Ovary (tissue), 3 donors: ENCODE data around the gene ADAMTS3.

Experiments used
- CTCF ChIP-seq, 3 donors: fragments of 450-650 bp in 2 of 3; fragments of 200-600 bp in 1 of 3; IDR thresholded peaks; one replicate each; pipeline versions ENCODE4 v1.5.1 to v1.8.0; 2016 to 2022; ENCODE audit warnings: antibody characterized with exemption in 3 of 3, mild to moderate bottlenecking in 1 of 3
- EP300 ChIP-seq: sonication (generic); formaldehyde crosslinking; IDR thresholded peaks from one replicate; pipeline ENCODE4 v1.6.1; 2017; ENCODE audit warnings: antibody characterized with exemption
- POLR2A ChIP-seq: fragments of 450-650 bp; IDR thresholded peaks from one replicate; pipeline ENCODE4 v1.6.1; 2017; ENCODE audit warnings: antibody characterized with exemption, mild to moderate bottlenecking, moderate library complexity
- donor health status: DM: no; HTN: no; CAD: no.

GRCh38 chr4:72305080-72305479 is 263.9 kb downstream of the ADAMTS3 start:
- TF ChIP-seq EP300 (no peak), POLR2A (no peak), CTCF (IDR thresholded peaks at IDR 0.05) (no peak)
